RPMI7951 (cell line): ENCODE results near the gene CPT2. TPM values are rescaled to one million over a fixed set of nuclear protein-coding genes. Genes with fewer than 3 reads are reported as not detected.

Experiments used
- DNase-seq: peaks from one replicate; pipeline ENCODE4 v3.0.0-alpha.2; 2012; ENCODE audit warnings: low read depth
- total RNA-seq: library from RNA; depleted of rRNA; stranded (reverse); fragments of >200 nt; shearing (Covaris generic); gene quantifications from 2 replicates; pipeline ENCODE4 v1.2.3, GENCODE V29; 2014; rRNA removed

Gene CPT2
- 17.4 and 19.1 TPM in 2 replicates for total RNA-seq

DNA sequence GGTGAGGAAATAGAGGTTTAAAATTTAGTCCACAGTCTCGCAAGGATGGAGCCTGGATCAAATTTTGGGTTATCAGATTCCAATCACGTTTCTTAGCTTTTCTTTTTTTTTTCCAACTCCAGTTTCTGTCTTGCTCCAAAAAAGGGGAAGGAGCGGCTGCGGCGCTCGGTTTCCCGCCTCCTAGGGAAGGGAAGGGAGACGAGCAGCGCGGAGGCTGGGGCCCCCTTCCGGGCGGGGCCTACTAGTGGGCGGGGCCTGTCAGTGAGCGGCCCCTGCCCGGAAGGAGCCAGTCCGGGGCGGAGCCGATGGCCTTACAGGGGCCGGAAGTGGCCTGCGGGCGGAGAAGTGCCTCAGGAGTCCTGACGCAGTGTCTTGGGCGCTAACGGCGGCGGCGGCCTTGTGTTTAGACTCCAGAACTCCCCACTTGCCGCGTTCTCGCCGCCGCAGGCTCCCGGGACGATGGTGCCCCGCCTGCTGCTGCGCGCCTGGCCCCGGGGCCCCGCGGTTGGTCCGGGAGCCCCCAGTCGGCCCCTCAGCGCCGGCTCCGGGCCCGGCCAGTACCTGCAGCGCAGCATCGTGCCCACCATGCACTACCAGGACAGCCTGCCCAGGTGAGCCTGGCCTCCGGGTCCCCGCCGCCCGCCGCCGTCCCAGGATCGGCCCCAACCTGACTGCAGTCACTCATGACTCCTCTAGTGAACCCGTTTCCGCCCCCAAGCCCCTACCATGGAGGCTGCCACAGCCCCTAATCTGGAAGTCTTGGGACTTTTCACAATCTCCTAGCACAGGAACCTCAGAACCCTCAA is at the start of gene CPT2:
Gene CPT2, plus strand, starts transcription at position 340 of the 806 bp plus-strand sequence. Its CDS starts 120 bp downstream, at position 460.
- DNase-seq, result peak; percentile 94

- DNase-seq, result no peak
These were observed 49.5 kb upstream of the CPT2 start for GRCh38 chr1:53147174-53147573.

- peak; percentile 45 for DNase-seq
These were observed 48.5 kb upstream of the CPT2 start for GRCh38 chr1:53148123-53148522.

DNA sequence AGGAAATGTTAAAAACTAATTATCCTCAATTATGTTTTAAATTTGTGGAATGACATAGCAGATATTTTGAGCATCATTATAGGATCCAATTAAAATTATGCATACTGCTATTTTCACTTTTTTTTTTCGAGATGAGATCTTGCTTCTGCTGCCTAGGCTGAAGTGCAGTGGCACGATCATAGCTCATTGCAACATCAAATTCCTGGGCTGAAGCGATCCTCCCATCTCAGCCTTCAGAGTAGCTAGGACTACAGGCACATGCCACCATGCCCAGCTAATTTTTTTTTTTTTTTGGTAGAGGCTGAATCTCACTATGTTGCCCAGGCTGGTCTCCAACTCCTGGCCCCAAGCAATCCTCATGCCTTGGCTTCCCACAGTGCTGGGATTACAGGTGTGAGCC is 42.9 kb upstream of the CPT2 start:
- DNase-seq, result no peak

- DNase-seq, result no peak
These were observed 41.7 kb upstream of the CPT2 start for GRCh38 chr1:53154859-53155438.

DNA sequence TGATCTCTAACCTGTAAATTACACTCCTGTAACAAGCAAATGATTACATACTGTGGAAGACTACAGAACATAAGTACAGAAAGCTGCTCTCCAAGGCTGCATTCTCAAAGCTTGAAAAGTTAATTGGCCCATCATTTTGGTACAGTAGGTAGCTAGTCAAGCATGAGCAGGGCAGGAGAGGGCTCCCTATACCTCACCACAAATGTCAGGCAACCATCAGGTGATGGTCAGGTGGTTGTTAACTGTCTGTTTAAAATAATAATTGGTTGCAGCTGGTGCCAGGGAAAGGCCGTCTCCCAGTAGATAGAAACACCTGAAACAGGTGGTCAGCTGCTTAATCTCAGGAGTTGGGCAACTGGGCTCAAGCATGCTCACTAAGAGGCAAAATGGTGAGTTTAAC is 41.1 kb upstream of the CPT2 start:
- no peak for DNase-seq

GRCh38 chr1:53155945-53156344 is 40.7 kb upstream of the CPT2 start:
- no peak for DNase-seq

- no peak for DNase-seq
These were observed 39.8 kb upstream of the CPT2 start for GRCh38 chr1:53156783-53157182.

DNA sequence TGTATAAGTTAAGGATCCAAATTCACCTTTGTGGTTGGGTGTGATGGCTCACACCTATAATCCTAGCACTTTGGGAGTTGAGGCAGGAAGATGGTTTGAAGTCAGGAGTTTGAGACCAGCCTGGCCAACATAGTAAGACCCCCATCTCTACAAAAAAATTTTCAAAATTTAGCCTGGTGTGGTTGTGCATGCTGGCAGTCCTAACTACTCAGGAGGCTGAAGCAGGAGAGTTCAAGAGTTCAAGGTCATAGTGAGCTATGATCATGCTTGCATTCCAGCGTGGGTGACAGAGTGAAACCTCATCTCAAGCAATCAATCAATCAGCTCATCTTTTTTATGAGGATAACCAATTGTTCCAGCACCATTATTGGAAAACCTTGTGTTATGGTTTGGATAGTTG is 37.7 kb upstream of the CPT2 start:
- DNase-seq, result no peak

GRCh38 chr1:53160924-53161378 is 35.7 kb upstream of the CPT2 start:
- DNase-seq, result no peak

DNA sequence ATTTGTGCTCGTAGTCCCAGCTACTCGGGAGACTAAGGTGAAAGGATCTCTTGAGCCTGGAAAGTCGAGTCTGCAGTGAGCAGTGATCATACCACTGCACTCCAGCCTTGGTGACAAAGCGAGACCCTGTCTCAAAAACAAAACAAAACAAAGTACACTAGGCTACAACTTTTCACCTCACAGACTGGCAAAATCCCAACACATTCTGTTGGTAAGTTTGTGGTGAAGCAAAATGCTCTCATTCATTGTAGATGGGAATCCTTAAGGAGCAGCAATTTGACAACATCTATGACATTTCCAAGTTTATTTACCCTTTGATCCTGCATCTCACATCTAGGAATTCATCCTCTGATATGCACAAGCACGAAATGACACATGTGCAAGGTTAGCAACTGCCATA is 34.0 kb upstream of the CPT2 start:
- no peak for DNase-seq

DNA sequence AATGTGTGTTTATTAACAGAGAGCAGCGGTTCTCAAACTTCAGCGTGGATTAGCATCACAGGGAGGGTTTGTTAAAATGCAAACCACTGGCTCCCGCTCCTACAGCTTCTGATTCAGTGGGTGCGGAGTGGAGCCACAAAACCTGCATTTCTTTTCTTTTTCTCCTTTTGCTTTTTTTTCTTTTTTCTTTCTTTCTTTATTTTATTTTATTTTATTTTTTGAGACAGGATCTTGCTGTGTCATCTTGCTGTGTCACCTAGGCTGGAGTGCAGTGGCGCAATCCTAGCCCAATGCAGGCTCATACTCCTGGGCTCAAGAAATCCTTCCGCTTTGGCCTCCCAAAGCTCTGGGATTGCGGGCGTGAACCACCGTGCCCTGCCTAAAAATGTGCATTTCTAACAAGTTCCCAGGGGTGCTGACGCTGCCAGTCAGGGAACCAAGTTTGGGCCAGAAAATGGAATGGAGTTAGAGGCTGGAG is 33.3 kb upstream of the CPT2 start:
- DNase-seq, result no peak

DNA sequence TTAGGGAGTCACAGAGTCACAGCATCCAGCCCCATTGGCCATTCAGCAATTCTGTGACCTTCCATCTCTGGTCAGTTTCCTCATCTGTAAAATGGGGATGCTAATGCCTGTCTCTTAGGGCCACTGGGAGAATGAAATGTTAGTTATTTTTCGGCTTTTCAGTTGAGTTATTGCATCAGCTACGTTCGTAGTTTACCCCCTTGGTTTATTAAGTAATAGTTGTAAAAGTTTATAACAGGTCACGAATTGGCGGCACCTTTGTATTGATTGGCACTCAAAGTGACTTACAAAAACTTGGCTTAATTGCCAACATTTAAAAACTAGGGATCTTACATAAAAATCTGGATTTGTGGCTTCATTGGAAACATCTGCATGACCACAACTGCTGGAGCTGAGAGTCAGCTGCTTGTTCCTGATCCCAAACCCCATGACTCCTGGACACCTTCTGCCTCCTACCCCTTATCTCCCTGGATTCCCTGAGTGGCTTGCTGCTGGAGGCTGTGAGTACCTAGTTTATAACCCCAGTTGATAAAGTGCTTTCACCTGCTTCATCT is 31.1 kb upstream of the CPT2 start:
- no peak for DNase-seq

- no peak for DNase-seq
These were observed 30.3 kb upstream of the CPT2 start for GRCh38 chr1:53166366-53166765.

GRCh38 chr1:53166912-53167311 is 29.7 kb upstream of the CPT2 start:
- no peak for DNase-seq

GRCh38 chr1:53172426-53173128 is 24.0 kb upstream of the CPT2 start:
- DNase-seq, result peak; percentile 78

- DNase-seq, result no peak
These were observed 21.4 kb upstream of the CPT2 start for GRCh38 chr1:53174971-53175913.

- DNase-seq, result no peak
These were observed 20.0 kb upstream of the CPT2 start for GRCh38 chr1:53176452-53177208.

GRCh38 chr1:53180226-53180625 is 16.4 kb upstream of the CPT2 start:
- no peak for DNase-seq

DNA sequence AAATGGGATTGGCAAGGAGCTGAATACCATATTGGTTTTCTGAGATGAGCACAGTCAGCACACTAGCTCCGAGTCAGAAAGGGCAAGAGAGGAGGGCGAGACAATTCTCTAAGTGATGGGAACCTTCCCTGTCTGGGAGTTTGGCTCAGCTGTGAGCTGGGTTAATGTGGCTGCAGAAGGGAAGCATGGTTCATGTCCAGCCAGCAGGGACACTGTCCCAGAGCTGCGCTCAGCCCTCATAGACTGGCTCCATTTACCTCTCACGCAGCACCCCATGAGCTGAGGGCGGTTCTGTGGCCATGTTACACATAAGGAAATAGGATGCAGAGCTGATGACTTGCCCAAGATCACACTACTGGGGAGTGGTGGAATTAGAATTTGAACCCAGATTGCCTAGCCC is 15.7 kb upstream of the CPT2 start:
- no peak for DNase-seq
